ENCODE results near the gene HORMAD1. TPM values are rescaled to one million over a fixed set of nuclear protein-coding genes. Genes with fewer than 3 reads are reported as not detected.

HORMAD1 gene
- total and polyA plus RNA-seq, 2 donors (not counting 3 experiments of a cell fraction or from before 2014, with no cell fraction given): not detected

GRCh38 chr1:150761801-150762200 lies 41.1 kb upstream of the HORMAD1 start:
- dilution Hi-C loops (cut with MboI; ENCODE audit: extremely low pct_ligation_motif_present, low sequenced_read_pairs): no loop called here
- POLR2A ChIA-PET: no interaction called here

GRCh38 chr1:150760013-150760412 lies 39.3 kb upstream of the HORMAD1 start:
- DNase-seq (ENCODE audit: low read depth, low spot score) (no peak), FAIRE-seq (no peak)
- H3K27me3 ChIP-seq (ENCODE audit: control insufficient read depth in 2 of 2, insufficient read depth in 2 of 2, low read length in 2 of 2): no peaks in the 10 kb centered on the region
- H3K9ac ChIP-seq (replicated peaks; ENCODE audit: extremely low read depth, insufficient read depth, low read length): no peak overlapping the region
- TF ChIP-seq CTCF (IDR thresholded peaks at IDR 0.05; ENCODE audit: extremely low read depth in 1 of 2, insufficient read depth in 1 of 2, low read depth in 1 of 2, low read length in 2 of 2) (no peak), GATA2 (IDR thresholded peaks at IDR 0.05; ENCODE audit: insufficient read depth, insufficient read length, low read depth, low read length) (no peak), MAX (IDR thresholded peaks at IDR 0.05; ENCODE audit: insufficient read depth, insufficient read length) (no peak), POLR2AphosphoS5 (IDR thresholded peaks at IDR 0.05; ENCODE audit: insufficient read depth, low read depth, low read length) (no peak), JUN (IDR thresholded peaks at IDR 0.05; ENCODE audit: borderline replicate concordance, insufficient read depth, insufficient read length, low read depth) (no peak), POLR2A (IDR thresholded peaks at IDR 0.05; ENCODE audit: low read depth, low read length) (no peak), EZH2 (IDR thresholded peaks at IDR 0.05; ENCODE audit: borderline replicate concordance, low read depth, low read length, severe bottlenecking) (no peak), FOS (IDR thresholded peaks at IDR 0.05; ENCODE audit: borderline replicate concordance, insufficient read depth, low read length) (no peak), MYC (IDR thresholded peaks at IDR 0.05; ENCODE audit: low read depth, low read length) (no peak)
- no peak overlapping the region for H2AFZ ChIP-seq (ENCODE audit: low read depth, low read length)
- intact Hi-C loops (cut with micrococcal nuclease) (loop anchor here (5.0 kb wide), 1 partner anchor 117 kb away; the partner anchor contains the start of gene ARNT), dilution Hi-C loops (cut with MboI; ENCODE audit: extremely low pct_ligation_motif_present, low sequenced_read_pairs) (no loop called here)
- H3K4me2 ChIP-seq (ENCODE audit: insufficient read depth, low read length): no peak overlapping the region
- H3K9me3 ChIP-seq (replicated peaks; ENCODE audit: control insufficient read depth, insufficient read depth, low read length): no peaks in the 10 kb centered on the region
- H3K27ac ChIP-seq (ENCODE audit: insufficient read depth, low read depth, low read length): no peak overlapping the region
- peaks cover 13% of the 10 kb centered on the region for H3K4me1 ChIP-seq (ENCODE audit: control insufficient read depth, extremely low read depth, insufficient read depth, low read length)
- POLR2A ChIA-PET: no interaction called here
- H4K20me1 ChIP-seq (replicated peaks; ENCODE audit: control insufficient read depth, extremely low read depth, insufficient read depth, low read length): no peaks in the 10 kb centered on the region
- H3K4me3 ChIP-seq (replicated peaks in 1 of 3; ENCODE audit: insufficient read depth in 1 of 3, low read depth in 1 of 3, low read length in 3 of 3): no peak overlapping the region
- CTCF ChIA-PET: no interaction called here
- H3K9me1 ChIP-seq (replicated peaks; ENCODE audit: control insufficient read depth, extremely low read depth, insufficient read depth, low read length): no peaks in the 10 kb centered on the region
- H3K79me2 ChIP-seq (ENCODE audit: control insufficient read depth, insufficient read depth, low read length): no peaks in the 10 kb centered on the region
- no peaks in the 10 kb centered on the region for H3K36me3 ChIP-seq (ENCODE audit: control insufficient read depth in 2 of 2, extremely low read depth in 1 of 2, insufficient read depth in 2 of 2, low read length in 2 of 2)
- no TSS peak for BruUV-seq (replicated peaks)

More at GRCh38 chr1:150761801-150762200, 41.1 kb upstream of the HORMAD1 start:
- Histone ChIP-seq H3K27me3 (ENCODE audit: control insufficient read depth in 2 of 2, insufficient read depth in 2 of 2, low read length in 2 of 2) (no peaks in the 10 kb centered on the region), H2AFZ (ENCODE audit: low read depth, low read length) (no peak overlapping the region), H3K4me3 (replicated peaks in 1 of 3; ENCODE audit: insufficient read depth in 1 of 3, low read depth in 1 of 3, low read length in 3 of 3) (no peak overlapping the region), H3K9me1 (replicated peaks; ENCODE audit: control insufficient read depth, extremely low read depth, insufficient read depth, low read length) (no peaks in the 10 kb centered on the region), H3K9ac (replicated peaks; ENCODE audit: extremely low read depth, insufficient read depth, low read length) (no peak overlapping the region), H3K9me3 (replicated peaks; ENCODE audit: control insufficient read depth, insufficient read depth, low read length) (no peaks in the 10 kb centered on the region), H3K4me2 (ENCODE audit: insufficient read depth, low read length) (no peak overlapping the region), H3K27ac (ENCODE audit: insufficient read depth, low read depth, low read length) (no peak overlapping the region), H3K79me2 (ENCODE audit: control insufficient read depth, insufficient read depth, low read length) (no peaks in the 10 kb centered on the region), H4K20me1 (replicated peaks; ENCODE audit: control insufficient read depth, extremely low read depth, insufficient read depth, low read length) (no peaks in the 10 kb centered on the region), H3K36me3 (ENCODE audit: control insufficient read depth in 2 of 2, extremely low read depth in 1 of 2, insufficient read depth in 2 of 2, low read length in 2 of 2) (no peaks in the 10 kb centered on the region), H3K4me1 (ENCODE audit: control insufficient read depth, extremely low read depth, insufficient read depth, low read length) (peaks cover 23% of the 10 kb centered on the region)
- intact Hi-C loops (cut with micrococcal nuclease): loop anchor here (5.0 kb wide), 1 partner anchor 116 kb away; the partner anchor contains the start of gene ARNT
- no TSS peak for BruUV-seq (replicated peaks)
- TF ChIP-seq FOS (IDR thresholded peaks at IDR 0.05; ENCODE audit: borderline replicate concordance, insufficient read depth, low read length) (no peak), POLR2A (IDR thresholded peaks at IDR 0.05; ENCODE audit: low read depth, low read length) (no peak), EZH2 (IDR thresholded peaks at IDR 0.05; ENCODE audit: borderline replicate concordance, low read depth, low read length, severe bottlenecking) (no peak)
- DNase-seq (ENCODE audit: low read depth, low spot score) (no peak), FAIRE-seq (no peak)
- CTCF ChIA-PET: no interaction called here

Data from endothelial cell of umbilical vein (primary cell).